Chondrocyte (in vitro differentiated cells): ENCODE measurements around the gene ZNF892. TPM values are rescaled to one million over a fixed set of nuclear protein-coding genes. Genes with fewer than 3 reads are reported as not detected.

Source experiments
- DNase-seq: peaks from one replicate; pipeline ENCODE4 v3.0.0; 2021; ENCODE audit warnings: mixed read lengths, low spot score
- H3K27ac Mint-ChIP-seq: one replicate; pipeline ENCODE4 v1.8.0; 2021; ENCODE audit warnings: mild to moderate bottlenecking, moderate library complexity, mixed read lengths; ENCODE audit not compliant: unreplicated experiment
- H3K27me3 Mint-ChIP-seq: 2 replicates; pipeline ENCODE4 v1.8.0; 2021; ENCODE audit warnings: low read depth, mixed read lengths
- H3K36me3 Mint-ChIP-seq: 2 replicates; pipeline ENCODE4 v1.8.0; 2021; ENCODE audit warnings: low read depth, mixed read lengths
- H3K4me1 Mint-ChIP-seq: 2 replicates; pipeline ENCODE4 v1.8.0; 2021; ENCODE audit warnings: low read depth, mild to moderate bottlenecking, mixed read lengths
- H3K4me3 Mint-ChIP-seq: one replicate; pipeline ENCODE4 v1.8.0; 2021; ENCODE audit warnings: mild to moderate bottlenecking, moderate library complexity, mixed read lengths; ENCODE audit not compliant: unreplicated experiment
- H3K9me3 Mint-ChIP-seq: 2 replicates; pipeline ENCODE4 v1.8.0; 2021; ENCODE audit warnings: low read depth, mixed read lengths
- total RNA-seq: library from RNA; stranded (reverse); gene quantifications from 3 replicates; pipeline ENCODE4 v1.2.1, GENCODE V29; 2021
- TF ChIP-seq, protein P1 (sequence below): fragments of 200-600 bp; sonication (generic); IDR thresholded peaks from 2 replicates; pipeline ENCODE4 v1.5.0; 2021; ENCODE audit warnings: antibody characterized with exemption, mild to moderate bottlenecking, moderate library complexity

The ZNF892 gene
- total RNA-seq, 1 donor from 2014 or later: 4.8 TPM

DNA sequence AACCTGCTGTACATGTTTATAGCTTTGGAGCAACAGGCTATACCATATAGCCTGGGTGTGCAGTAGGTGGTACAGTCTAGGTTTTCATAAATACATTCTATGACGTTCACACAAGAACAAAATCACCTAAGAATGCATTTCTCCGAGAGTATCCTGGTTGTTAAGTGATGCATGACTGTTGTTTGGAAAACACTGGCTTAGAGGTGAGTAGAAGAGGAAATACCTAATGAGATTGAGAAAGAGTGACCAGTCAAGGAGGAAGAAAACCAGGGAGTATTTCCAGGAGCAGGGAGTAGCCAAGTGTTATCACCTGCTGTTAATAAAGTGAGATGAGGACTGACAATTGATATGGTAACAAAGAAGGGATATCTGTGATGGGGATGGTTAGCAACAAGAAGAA is 2.9 kb upstream of the ZNF892 start:
- H3K4me3 Mint-ChIP-seq: no peak overlapping the region
- DNase-seq: no peak
- H3K36me3 Mint-ChIP-seq: peaks cover 11% of the 10 kb centered on the region
- H3K4me1 Mint-ChIP-seq: peaks cover 25% of the 10 kb centered on the region
- TF ChIP-seq, protein P1, sequence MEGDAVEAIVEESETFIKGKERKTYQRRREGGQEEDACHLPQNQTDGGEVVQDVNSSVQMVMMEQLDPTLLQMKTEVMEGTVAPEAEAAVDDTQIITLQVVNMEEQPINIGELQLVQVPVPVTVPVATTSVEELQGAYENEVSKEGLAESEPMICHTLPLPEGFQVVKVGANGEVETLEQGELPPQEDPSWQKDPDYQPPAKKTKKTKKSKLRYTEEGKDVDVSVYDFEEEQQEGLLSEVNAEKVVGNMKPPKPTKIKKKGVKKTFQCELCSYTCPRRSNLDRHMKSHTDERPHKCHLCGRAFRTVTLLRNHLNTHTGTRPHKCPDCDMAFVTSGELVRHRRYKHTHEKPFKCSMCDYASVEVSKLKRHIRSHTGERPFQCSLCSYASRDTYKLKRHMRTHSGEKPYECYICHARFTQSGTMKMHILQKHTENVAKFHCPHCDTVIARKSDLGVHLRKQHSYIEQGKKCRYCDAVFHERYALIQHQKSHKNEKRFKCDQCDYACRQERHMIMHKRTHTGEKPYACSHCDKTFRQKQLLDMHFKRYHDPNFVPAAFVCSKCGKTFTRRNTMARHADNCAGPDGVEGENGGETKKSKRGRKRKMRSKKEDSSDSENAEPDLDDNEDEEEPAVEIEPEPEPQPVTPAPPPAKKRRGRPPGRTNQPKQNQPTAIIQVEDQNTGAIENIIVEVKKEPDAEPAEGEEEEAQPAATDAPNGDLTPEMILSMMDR: no peak
- peaks cover 2% of the 10 kb centered on the region for H3K27me3 Mint-ChIP-seq
- H3K27ac Mint-ChIP-seq: no peak overlapping the region
- peaks cover 18% of the 10 kb centered on the region for H3K9me3 Mint-ChIP-seq

DNA sequence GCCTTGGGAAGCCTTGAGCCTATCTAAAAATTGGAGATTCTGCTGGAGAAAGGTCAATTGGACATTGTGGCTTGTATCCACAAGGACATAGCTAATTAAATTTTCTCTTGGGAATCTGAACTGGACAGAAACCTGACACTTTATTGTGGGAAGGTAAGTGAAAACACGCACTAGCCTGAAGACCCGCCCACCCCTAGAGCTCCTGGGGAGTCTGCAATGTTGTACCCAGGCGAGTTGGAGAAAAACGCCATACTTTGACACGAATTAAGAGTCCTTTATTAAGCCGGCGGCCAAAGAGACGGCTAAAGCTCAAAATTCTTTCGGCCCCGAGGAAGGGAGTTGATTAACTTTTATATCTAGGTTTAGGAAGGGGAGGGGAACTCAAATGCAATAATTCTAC is 1.2 kb upstream of the ZNF892 start:
- H3K9me3 Mint-ChIP-seq: peaks cover 30% of the 10 kb centered on the region
- no peaks in the 10 kb centered on the region for H3K27me3 Mint-ChIP-seq
- TF ChIP-seq, protein P1: no peak
- H3K4me1 Mint-ChIP-seq: peaks cover 25% of the 10 kb centered on the region
- H3K27ac Mint-ChIP-seq: no peak overlapping the region
- no peak for DNase-seq
- H3K4me3 Mint-ChIP-seq: peak overlapping the region; percentile 95
- peaks cover 21% of the 10 kb centered on the region for H3K36me3 Mint-ChIP-seq

DNA sequence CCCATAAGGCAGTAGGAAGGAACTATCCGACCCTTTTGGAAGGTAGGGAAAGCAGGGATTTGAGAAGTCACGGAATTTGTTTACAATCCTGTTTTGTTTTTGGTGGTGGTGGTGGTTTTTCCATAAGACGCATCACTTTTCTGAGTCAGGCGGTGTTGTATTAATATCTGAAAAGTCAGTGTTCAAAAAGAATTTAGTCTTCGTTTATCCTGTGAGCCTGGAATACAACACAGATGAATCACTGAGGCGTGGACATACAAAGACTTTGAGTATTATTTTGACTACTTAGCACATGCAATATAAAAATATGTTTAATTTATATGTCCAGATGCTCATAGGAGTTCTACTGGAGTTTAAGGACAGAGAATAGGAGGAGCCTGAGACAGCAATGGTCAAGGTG is 785 bp downstream of the ZNF892 start:
- no peaks in the 10 kb centered on the region for H3K27me3 Mint-ChIP-seq
- peak overlapping the region; percentile 88 for H3K27ac Mint-ChIP-seq
- DNase-seq: no peak
- H3K4me1 Mint-ChIP-seq: peaks cover 25% of the 10 kb centered on the region
- peak overlapping the region; percentile 95 for H3K4me3 Mint-ChIP-seq
- TF ChIP-seq, protein P1: no peak
- peaks cover 38% of the 10 kb centered on the region for H3K36me3 Mint-ChIP-seq
- peaks cover 43% of the 10 kb centered on the region for H3K9me3 Mint-ChIP-seq

DNA sequence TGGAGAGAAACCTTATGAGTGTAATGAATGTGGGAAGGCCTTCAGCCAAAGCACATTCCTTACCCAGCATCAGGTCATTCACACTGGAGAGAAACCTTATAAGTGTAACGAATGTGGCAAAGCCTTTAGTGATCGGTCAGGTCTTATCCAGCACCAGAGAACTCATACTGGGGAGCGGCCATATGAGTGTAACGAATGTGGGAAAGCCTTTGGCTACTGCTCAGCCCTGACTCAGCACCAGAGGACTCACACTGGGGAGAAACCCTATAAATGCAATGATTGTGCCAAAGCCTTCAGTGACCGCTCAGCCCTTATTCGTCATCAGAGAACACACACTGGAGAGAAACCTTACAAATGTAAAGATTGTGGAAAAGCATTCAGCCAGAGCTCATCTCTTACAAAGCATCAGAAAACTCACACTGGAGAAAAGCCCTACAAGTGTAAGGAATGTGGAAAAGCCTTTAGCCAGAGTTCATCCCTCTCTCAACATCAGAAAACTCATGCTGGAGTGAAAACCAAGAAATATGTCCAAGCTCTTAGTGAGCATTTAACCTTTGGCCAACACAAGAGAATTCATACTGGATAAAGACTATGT is 7.8 kb downstream of the ZNF892 start:
- TF ChIP-seq, protein P1: no peak
- peaks cover 88% of the 10 kb centered on the region for H3K9me3 Mint-ChIP-seq
- H3K36me3 Mint-ChIP-seq: peaks cover 94% of the 10 kb centered on the region
- no peak overlapping the region for H3K27ac Mint-ChIP-seq
- no peaks in the 10 kb centered on the region for H3K27me3 Mint-ChIP-seq
- no peak overlapping the region for H3K4me3 Mint-ChIP-seq
- H3K4me1 Mint-ChIP-seq: no peaks in the 10 kb centered on the region
- DNase-seq: no peak

DNA sequence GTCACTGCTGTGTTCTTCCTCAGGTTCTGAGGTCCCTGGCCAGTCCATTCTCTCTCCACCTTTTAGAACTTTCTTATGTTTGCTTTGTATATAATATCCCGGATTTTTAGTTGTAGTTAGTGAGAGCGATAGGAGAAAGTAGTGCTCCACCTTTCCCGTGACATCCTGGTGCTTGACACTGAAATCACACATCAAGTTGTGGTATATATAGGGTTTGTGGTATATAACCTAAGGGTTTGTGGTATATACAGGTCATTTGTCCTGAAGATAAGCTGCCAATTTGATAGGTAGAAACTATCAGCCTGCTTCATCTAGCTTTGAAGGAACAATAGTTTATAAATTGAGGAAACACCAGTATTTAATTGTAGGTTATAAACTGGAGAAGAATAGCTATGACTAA is 13.1 kb downstream of the ZNF892 start:
- TF ChIP-seq, protein P1: no peak
- no peak overlapping the region for H3K27ac Mint-ChIP-seq
- DNase-seq: no peak
- H3K9me3 Mint-ChIP-seq: peaks cover 85% of the 10 kb centered on the region
- no peak overlapping the region for H3K4me3 Mint-ChIP-seq
- H3K27me3 Mint-ChIP-seq: no peaks in the 10 kb centered on the region
- H3K36me3 Mint-ChIP-seq: peaks cover 71% of the 10 kb centered on the region
- no peaks in the 10 kb centered on the region for H3K4me1 Mint-ChIP-seq
